Measurements from ENCODE around the gene BPIFB4.

Gene BPIFB4

DNA sequence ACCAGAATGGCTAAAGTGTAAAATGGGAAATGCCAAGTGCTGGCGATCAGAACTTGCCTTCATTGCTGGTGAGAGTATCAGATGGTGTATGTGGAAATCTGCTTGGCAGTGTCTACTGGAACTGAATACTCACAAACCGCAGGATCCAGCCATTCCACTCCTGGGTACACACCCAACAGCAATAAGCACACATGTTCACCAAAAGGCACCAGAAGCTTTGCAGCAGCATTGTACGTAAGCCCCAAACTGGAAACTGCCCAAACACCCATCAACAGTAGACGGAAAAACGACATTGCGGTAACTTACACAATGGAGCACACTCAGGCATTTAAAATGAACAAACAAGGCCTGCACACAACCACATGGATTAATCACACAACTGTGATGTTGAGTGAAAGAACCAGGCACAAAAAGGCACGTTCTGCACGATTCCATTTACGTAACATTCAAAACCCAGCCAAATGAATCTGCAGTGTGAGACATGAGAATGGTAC, 51.2 kb downstream of the BPIFB4 start:
- Mint-ChIP-seq H3K4me3 (no peak overlapping the region), H3K27ac (no peak overlapping the region), H3K36me3 (ENCODE audit: low read depth) (no peaks in the 10 kb centered on the region), H3K9me3 (no peaks in the 10 kb centered on the region), H3K27me3 (peaks cover 6% of the 10 kb centered on the region), H3K4me1 (ENCODE audit: low read depth) (no peaks in the 10 kb centered on the region)
- intact Hi-C loops (cut with micrococcal nuclease): no loop called here

DNA sequence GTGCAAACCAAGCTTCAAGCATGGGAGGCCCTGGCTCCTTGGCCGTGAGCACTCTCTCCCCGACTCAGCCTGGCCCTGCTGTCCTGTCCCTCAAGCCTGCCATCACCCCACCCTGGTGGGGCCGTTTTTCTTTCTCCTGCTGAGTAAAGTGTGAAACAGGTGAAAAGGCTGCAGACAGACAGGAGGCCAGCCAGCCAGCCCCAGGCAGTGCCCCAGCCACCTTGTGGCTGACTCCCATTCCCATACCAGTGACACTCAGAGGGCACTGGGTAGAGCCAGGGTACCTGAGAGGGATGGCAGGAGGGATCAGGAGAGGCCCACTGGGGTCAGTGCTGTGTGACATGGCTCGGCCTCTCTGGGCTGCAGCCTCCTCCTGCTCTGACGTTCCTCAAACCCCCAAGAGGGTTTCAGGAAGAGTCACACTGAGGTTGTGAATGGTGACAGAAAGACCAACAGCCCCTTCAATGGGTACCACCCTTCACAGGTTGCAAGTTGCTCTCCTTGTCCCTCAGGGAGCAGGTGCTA, 52.6 kb downstream of the BPIFB4 start:
- H3K27me3 Mint-ChIP-seq: peaks cover 6% of the 10 kb centered on the region
- intact Hi-C loops (cut with micrococcal nuclease): no loop called here
- no peak overlapping the region for H3K4me3 Mint-ChIP-seq
- no peaks in the 10 kb centered on the region for H3K4me1 Mint-ChIP-seq (ENCODE audit: low read depth)
- no peaks in the 10 kb centered on the region for H3K9me3 Mint-ChIP-seq
- no peak overlapping the region for H3K27ac Mint-ChIP-seq
- H3K36me3 Mint-ChIP-seq (ENCODE audit: low read depth): no peaks in the 10 kb centered on the region

DNA sequence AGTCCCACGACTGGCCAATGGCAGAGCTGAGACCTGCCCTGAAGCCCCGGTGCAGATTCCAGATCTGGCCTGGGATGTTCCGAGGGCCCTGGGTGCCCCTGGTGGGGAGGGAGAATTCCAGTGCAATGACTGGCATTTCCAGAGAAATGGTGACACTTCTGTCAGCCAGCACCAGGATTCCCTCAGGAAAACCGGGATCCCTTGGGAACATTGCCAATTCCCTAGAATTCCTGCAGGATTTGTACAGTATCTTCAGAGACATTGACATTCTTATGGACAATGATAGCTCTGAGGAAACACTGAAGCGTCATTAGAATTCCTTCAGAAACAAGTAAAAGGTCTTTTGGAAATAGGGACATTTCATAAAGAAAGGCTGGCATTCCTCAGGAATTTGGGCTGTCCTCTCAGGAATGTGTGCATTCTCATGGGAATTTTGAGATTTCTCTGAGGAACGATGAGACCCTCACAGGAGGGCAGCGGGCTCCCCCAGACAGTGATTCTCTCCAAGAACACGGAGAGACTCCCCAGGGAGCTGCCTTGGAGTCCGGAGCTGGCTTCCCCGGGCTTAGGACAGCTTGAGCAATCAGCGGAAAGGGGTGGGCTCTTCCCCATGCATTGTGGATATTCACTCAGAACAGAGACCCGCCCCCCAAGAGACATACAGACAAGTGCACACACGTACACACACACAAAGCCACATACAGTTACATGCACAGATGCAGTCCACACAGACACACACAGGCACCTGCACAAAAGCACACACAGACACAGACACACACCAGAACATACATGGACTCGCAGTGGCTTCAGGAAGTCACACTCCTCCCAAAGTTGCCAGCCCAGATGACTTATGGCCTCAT, 53.3 kb downstream of the BPIFB4 start:
- H3K27ac Mint-ChIP-seq: no peak overlapping the region
- H3K4me3 Mint-ChIP-seq: no peak overlapping the region

DNA sequence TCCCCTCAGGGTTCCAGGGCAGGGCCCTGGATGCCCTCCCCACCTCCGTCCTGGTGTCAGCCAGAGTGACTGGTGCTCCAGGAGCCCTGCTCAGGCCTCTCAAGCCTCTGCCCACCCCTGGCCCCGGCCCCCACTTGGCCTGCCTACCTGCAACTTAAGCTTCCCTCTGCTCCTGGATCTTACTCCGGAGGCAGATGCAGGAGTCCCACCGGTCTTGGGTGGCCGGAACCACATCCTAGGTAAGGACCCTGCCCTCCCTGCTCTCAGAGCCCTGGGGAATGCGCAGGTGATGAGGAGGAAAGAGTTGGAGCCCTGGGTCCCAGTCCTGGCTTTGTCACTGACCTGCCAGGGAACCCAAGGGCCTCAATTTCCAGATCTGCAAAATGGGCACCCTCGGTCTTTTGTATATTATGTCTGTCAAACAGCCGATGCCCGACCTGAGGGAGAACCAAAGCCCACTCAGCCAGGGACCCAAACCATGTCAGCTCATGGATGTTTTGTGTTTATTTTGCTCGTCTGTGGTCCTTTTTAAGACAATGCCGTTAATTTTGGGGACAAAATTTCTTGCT, 54.0 kb downstream of the BPIFB4 start:
- no peaks in the 10 kb centered on the region for H3K36me3 Mint-ChIP-seq (ENCODE audit: low read depth)
- no peaks in the 10 kb centered on the region for H3K9me3 Mint-ChIP-seq
- no peaks in the 10 kb centered on the region for H3K4me1 Mint-ChIP-seq (ENCODE audit: low read depth)
- peaks cover 3% of the 10 kb centered on the region for H3K27me3 Mint-ChIP-seq
- H3K27ac Mint-ChIP-seq: no peak overlapping the region
- intact Hi-C loops (cut with micrococcal nuclease): no loop called here
- no peak overlapping the region for H3K4me3 Mint-ChIP-seq

More for the DNA sequence above, 53.3 kb downstream of the BPIFB4 start:
- Mint-ChIP-seq H3K9me3 (no peaks in the 10 kb centered on the region), H3K4me1 (ENCODE audit: low read depth) (no peaks in the 10 kb centered on the region), H3K27me3 (peaks cover 3% of the 10 kb centered on the region), H3K36me3 (ENCODE audit: low read depth) (no peaks in the 10 kb centered on the region)
- intact Hi-C loops (cut with micrococcal nuclease): no loop called here

DNA sequence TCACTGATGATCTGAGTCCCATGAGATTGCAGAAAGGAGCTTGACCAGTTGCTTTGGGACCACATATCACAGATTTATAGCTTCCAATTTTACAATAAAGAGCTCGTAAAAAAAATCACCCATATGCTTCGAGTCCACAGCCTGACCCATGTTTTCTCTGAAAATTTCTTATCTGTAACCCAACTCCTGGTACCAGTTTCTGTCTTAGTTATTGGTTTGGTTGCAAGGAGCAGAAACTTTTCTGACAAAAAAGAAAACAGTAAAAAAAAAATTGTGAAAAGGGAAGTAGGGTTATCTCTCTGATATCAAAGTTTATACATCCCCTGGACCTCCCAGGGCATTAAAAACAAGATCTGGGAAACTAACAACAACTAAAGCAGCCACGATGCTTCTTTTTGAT, 57.8 kb downstream of the BPIFB4 start:
- Mint-ChIP-seq H3K36me3 (ENCODE audit: low read depth) (no peaks in the 10 kb centered on the region), H3K27ac (no peak overlapping the region), H3K27me3 (peaks cover 2% of the 10 kb centered on the region), H3K4me1 (ENCODE audit: low read depth) (no peaks in the 10 kb centered on the region), H3K9me3 (no peaks in the 10 kb centered on the region), H3K4me3 (no peak overlapping the region)
- intact Hi-C loops (cut with micrococcal nuclease): no loop called here

DNA sequence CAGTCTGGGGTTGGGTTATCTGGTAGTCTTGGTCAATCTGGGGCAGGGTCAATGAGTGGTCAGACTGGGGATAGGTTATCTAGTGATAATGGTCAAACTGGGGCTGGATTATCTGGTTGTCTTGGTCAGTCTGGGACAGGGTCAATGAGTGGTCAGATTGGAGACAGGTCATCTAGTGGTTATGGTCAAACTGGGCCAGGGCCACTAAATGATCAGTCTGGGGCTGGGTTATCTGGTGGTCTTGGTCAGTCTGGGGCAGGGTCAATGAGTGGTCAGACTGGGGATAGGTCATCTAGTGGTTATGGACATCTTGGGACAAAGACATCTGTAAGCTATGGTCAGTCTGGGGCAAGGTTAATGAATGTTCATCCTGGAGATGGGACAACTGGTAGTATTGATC, 60.0 kb downstream of the BPIFB4 start:
- intact Hi-C loops (cut with micrococcal nuclease): no loop called here
- Mint-ChIP-seq H3K4me3 (no peak overlapping the region), H3K36me3 (ENCODE audit: low read depth) (no peaks in the 10 kb centered on the region), H3K27me3 (peaks cover 3% of the 10 kb centered on the region), H3K4me1 (ENCODE audit: low read depth) (no peaks in the 10 kb centered on the region), H3K9me3 (no peaks in the 10 kb centered on the region), H3K27ac (no peak overlapping the region)

DNA sequence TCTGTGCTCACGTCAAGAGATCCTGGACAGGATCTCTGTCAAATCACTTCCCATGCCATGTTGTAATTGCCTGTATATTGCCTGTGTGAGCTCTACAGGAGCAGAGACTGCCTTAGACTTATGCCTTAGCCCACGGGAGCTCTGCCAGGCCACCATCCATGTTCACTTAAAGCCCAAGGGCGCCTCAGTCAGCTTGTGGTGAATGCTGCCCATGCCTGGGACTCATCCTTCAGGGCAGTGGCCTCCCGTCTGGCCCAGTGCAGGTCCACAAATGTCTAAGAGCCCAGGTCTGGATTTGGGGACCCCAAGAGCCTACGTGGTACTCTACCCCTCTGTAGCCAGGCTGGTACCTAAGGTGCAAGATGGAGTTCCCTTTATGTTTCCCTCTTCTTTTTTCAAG, 66.1 kb downstream of the BPIFB4 start:
- H3K36me3 Mint-ChIP-seq (ENCODE audit: low read depth): no peaks in the 10 kb centered on the region

GRCh38 chr20:33147299-33147698, 67.9 kb downstream of the BPIFB4 start:
- Mint-ChIP-seq H3K4me3 (no peak overlapping the region), H3K9me3 (no peaks in the 10 kb centered on the region), H3K36me3 (ENCODE audit: low read depth) (no peaks in the 10 kb centered on the region), H3K27ac (no peak overlapping the region), H3K4me1 (ENCODE audit: low read depth) (no peaks in the 10 kb centered on the region), H3K27me3 (peaks cover 12% of the 10 kb centered on the region)
- intact Hi-C loops (cut with micrococcal nuclease): no loop called here

More for the DNA sequence above, 66.1 kb downstream of the BPIFB4 start:
- no peak overlapping the region for H3K27ac Mint-ChIP-seq
- no peaks in the 10 kb centered on the region for H3K4me1 Mint-ChIP-seq (ENCODE audit: low read depth)
- intact Hi-C loops (cut with micrococcal nuclease): no loop called here
- H3K27me3 Mint-ChIP-seq: peaks cover 12% of the 10 kb centered on the region
- no peak overlapping the region for H3K4me3 Mint-ChIP-seq
- no peaks in the 10 kb centered on the region for H3K9me3 Mint-ChIP-seq

DNA sequence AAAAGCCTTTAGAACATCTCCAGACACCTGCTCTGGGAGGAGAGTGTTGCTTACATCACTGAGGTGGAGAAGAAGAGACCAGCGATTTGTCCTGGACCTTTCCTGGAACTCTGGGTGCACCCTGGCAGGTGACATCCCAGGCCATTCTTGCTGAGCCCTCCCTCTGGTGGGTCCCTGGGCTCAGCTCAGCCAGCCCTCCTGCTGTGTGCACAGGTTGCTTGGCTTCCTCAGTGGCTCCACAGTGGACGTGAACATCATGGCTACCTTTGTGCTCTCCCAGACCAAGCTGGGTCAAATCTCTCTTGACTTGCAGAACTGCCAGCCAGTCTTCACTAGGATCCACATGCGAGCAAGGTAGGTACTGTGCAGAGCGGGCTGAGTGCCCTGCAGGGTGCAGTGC, 68.6 kb downstream of the BPIFB4 start:
- intact Hi-C loops (cut with micrococcal nuclease): no loop called here
- Mint-ChIP-seq H3K27me3 (peaks cover 16% of the 10 kb centered on the region), H3K27ac (no peak overlapping the region), H3K36me3 (ENCODE audit: low read depth) (no peaks in the 10 kb centered on the region), H3K4me3 (no peak overlapping the region), H3K4me1 (ENCODE audit: low read depth) (no peaks in the 10 kb centered on the region), H3K9me3 (no peaks in the 10 kb centered on the region)

- Mint-ChIP-seq H3K36me3 (ENCODE audit: low read depth) (no peaks in the 10 kb centered on the region), H3K4me1 (ENCODE audit: low read depth) (no peaks in the 10 kb centered on the region), H3K4me3 (no peak overlapping the region), H3K27ac (no peak overlapping the region), H3K27me3 (peaks cover 16% of the 10 kb centered on the region), H3K9me3 (no peaks in the 10 kb centered on the region)
- intact Hi-C loops (cut with micrococcal nuclease): no loop called here
These were observed 74.8 kb downstream of the BPIFB4 start for GRCh38 chr20:33154252-33154651.

GRCh38 chr20:33158637-33159385, 79.4 kb downstream of the BPIFB4 start:
- peaks cover 6% of the 10 kb centered on the region for H3K27me3 Mint-ChIP-seq
- H3K9me3 Mint-ChIP-seq: no peaks in the 10 kb centered on the region
- no peak overlapping the region for H3K27ac Mint-ChIP-seq
- H3K36me3 Mint-ChIP-seq (ENCODE audit: low read depth): no peaks in the 10 kb centered on the region
- H3K4me1 Mint-ChIP-seq (ENCODE audit: low read depth): no peaks in the 10 kb centered on the region
- intact Hi-C loops (cut with micrococcal nuclease): no loop called here
- no peak overlapping the region for H3K4me3 Mint-ChIP-seq

DNA sequence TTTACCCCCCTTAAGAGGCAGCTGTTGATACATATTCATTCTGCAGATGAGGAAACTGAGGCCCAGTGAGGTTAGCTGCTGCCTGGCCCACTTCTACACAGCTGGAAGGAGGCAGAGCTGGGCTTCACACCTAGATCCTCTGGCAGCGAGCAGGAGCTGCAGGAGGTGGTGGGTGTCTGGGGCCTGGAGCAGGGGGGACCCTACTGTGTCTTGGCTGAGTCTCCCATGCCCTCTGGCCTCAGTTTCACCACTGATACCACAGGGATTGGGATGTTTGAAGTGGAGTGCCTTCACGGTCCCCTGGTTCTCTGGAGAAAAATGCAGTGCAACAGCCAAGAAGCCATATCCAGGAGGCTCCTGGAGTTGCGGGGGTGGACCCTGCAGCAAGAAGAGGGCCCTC, 80.3 kb downstream of the BPIFB4 start:
- Mint-ChIP-seq H3K4me3 (no peak overlapping the region), H3K27ac (no peak overlapping the region), H3K9me3 (no peaks in the 10 kb centered on the region), H3K27me3 (peaks cover 2% of the 10 kb centered on the region), H3K4me1 (ENCODE audit: low read depth) (no peaks in the 10 kb centered on the region), H3K36me3 (ENCODE audit: low read depth) (no peaks in the 10 kb centered on the region)
- intact Hi-C loops (cut with micrococcal nuclease): no loop called here

DNA sequence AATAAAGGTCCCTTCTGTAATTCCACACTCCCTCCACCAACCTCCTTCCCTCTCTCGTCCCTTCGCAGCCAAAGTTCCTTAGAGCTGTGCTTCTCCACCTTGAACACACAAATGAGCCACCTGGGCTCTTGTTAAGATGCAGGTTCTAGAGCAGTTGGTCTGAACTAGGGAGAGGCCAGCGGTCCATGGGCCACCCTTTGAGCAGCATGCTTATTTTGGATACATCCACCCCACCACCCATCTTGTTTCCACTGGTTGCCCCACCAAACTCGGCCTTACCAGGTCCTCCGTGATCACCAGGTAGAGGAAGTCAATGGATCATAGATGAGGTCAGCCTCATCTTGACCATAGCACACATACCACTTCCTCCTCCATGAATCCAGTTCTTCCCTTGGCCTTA, 81.2 kb downstream of the BPIFB4 start:
- H3K4me1 Mint-ChIP-seq (ENCODE audit: low read depth): no peaks in the 10 kb centered on the region
- H3K27me3 Mint-ChIP-seq: peaks cover 2% of the 10 kb centered on the region
- no peaks in the 10 kb centered on the region for H3K36me3 Mint-ChIP-seq (ENCODE audit: low read depth)
- no peak overlapping the region for H3K4me3 Mint-ChIP-seq
- H3K9me3 Mint-ChIP-seq: no peaks in the 10 kb centered on the region
- intact Hi-C loops (cut with micrococcal nuclease): no loop called here
- H3K27ac Mint-ChIP-seq: no peak overlapping the region

All from dendritic cell treated with granulocyte-macrophage colony-stimulating factor and Interleukin-4, amounts not matched to agents 40 ng/mL and 50 ng/mL, for 4 days (primary cell).